CD14-positive monocyte (primary cell): ENCODE data around the gene CGB8. TPM values are rescaled to one million over a fixed set of nuclear protein-coding genes. Genes with fewer than 3 reads are reported as not detected.

Experiments used
- DNase-seq, 3 donors: peaks; one replicate each; pipeline ENCODE4 v3.0.0-alpha.2; 2011 to 2022
- H2AFZ ChIP-seq: 2 replicates; pipeline ENCODE4 v1.6.0; 2012; ENCODE audit warnings: mild to moderate bottlenecking, low read depth, low read length, inconsistent platforms; ENCODE audit not compliant: insufficient read depth, poor library complexity, severe bottlenecking
- H3K27ac ChIP-seq, 2 donors: 1 replicate in 1 of 2; 2 replicates in 1 of 2; pipeline ENCODE4 v1.5.1; 2012 to 2013; ENCODE audit warnings: low read length in 2 of 2, control low read depth in 1 of 2, inconsistent platforms in 1 of 2, low read depth in 1 of 2, mild to moderate bottlenecking in 1 of 2
- H3K27me3 ChIP-seq, 2 donors: one replicate each; pipeline versions ENCODE4 v1.6.0 to v1.6.1; 2011 to 2013; ENCODE audit warnings: low read length in 2 of 2; ENCODE audit not compliant: control insufficient read depth in 2 of 2, insufficient read depth in 2 of 2
- H3K36me3 ChIP-seq, 2 donors: replicated peaks in 1 of 2; 1 replicate in 1 of 2; 2 replicates in 1 of 2; pipeline versions ENCODE4 v1.5.1 to v1.6.1; 2012 to 2013; ENCODE audit warnings: low read length in 2 of 2, control low read depth in 1 of 2, inconsistent platforms in 1 of 2, mild to moderate bottlenecking in 1 of 2; ENCODE audit not compliant: insufficient read depth in 2 of 2, control insufficient read depth in 1 of 2
- H3K4me1 ChIP-seq, 2 donors: 1 replicate in 1 of 2; 2 replicates in 1 of 2; pipeline versions ENCODE4 v1.5.1 to v1.6.1; 2012 to 2013; ENCODE audit warnings: low read length in 2 of 2, control low read depth in 1 of 2, inconsistent platforms in 1 of 2, mild to moderate bottlenecking in 1 of 2, moderate library complexity in 1 of 2; ENCODE audit not compliant: insufficient read depth in 2 of 2, control insufficient read depth in 1 of 2
- H3K4me2 ChIP-seq: replicated peaks from 2 replicates; pipeline ENCODE3; 2012; ENCODE audit warnings: low read length, moderate library complexity, mild to moderate bottlenecking; ENCODE audit not compliant: poor library complexity, severe bottlenecking; ENCODE audit errors: extremely low read depth
- H3K4me3 ChIP-seq, 3 experiments: fragments of 200-600 bp in 1 of 3; sonication (generic) in 1 of 3; replicated peaks in 1 of 3; 1 replicate in 2 of 3; 2 replicates in 1 of 3; pipeline ENCODE4 v1.5.1; 2011 to 2013; ENCODE audit warnings: low read length in 3 of 3, mild to moderate bottlenecking in 3 of 3, control low read depth in 2 of 3, low read depth in 2 of 3, inconsistent platforms in 1 of 3, moderate library complexity in 1 of 3
- H3K79me2 ChIP-seq: 2 replicates; pipeline ENCODE4 v1.6.0; 2012; ENCODE audit warnings: mild to moderate bottlenecking, control low read depth, inconsistent platforms, low read length, moderate library complexity; ENCODE audit not compliant: insufficient read depth
- H3K9ac ChIP-seq: 2 replicates; pipeline ENCODE4 v1.6.0; 2017; ENCODE audit warnings: low read length, mild to moderate bottlenecking; ENCODE audit not compliant: insufficient read depth, poor library complexity, severe bottlenecking
- H3K9me3 ChIP-seq, 2 donors: replicated peaks in 1 of 2; 1 replicate in 1 of 2; 2 replicates in 1 of 2; pipeline versions ENCODE4 v1.5.1 to v1.6.1; 2012 to 2013; ENCODE audit warnings: low read length in 2 of 2, control low read depth in 1 of 2; ENCODE audit not compliant: control insufficient read depth in 1 of 2, insufficient read depth in 1 of 2
- H4K20me1 ChIP-seq: 2 replicates; pipeline ENCODE4 v1.6.0; 2012; ENCODE audit warnings: mild to moderate bottlenecking, low read length, control low read depth, moderate library complexity; ENCODE audit not compliant: insufficient read depth
- H3K27ac Mint-ChIP-seq, 7 donors: one replicate each; pipeline ENCODE4 v1.8.0; 2020; ENCODE audit warnings: mild to moderate bottlenecking in 7 of 7, mixed read lengths in 7 of 7, moderate library complexity in 6 of 7, inconsistent platforms in 2 of 7
- H3K27me3 Mint-ChIP-seq, 3 donors: one replicate each; pipeline ENCODE4 v1.8.0; 2021 to 2022; ENCODE audit warnings: low read depth in 3 of 3, mild to moderate bottlenecking in 3 of 3, mixed read lengths in 3 of 3, moderate library complexity in 3 of 3, inconsistent platforms in 1 of 3
- H3K36me3 Mint-ChIP-seq, 2 donors: one replicate each; pipeline ENCODE4 v1.8.0; 2020; ENCODE audit warnings: mixed read lengths in 2 of 2, inconsistent platforms in 1 of 2, mild to moderate bottlenecking in 1 of 2
- H3K4me1 Mint-ChIP-seq: one replicate; pipeline ENCODE4 v1.8.0; 2020; ENCODE audit warnings: mild to moderate bottlenecking, mixed read lengths
- H3K4me3 Mint-ChIP-seq, 2 donors: one replicate each; pipeline ENCODE4 v1.8.0; 2020; ENCODE audit warnings: mild to moderate bottlenecking in 2 of 2, mixed read lengths in 2 of 2, moderate library complexity in 1 of 2
- H3K9me3 Mint-ChIP-seq, 7 donors: one replicate each; pipeline ENCODE4 v1.8.0; 2020 to 2022; ENCODE audit warnings: mixed read lengths in 7 of 7, mild to moderate bottlenecking in 6 of 7, moderate library complexity in 6 of 7, inconsistent platforms in 2 of 7
- WGBS: methylation state at CpG from one replicate; pipeline ENCODE4 v1.1.5; 2013; ENCODE audit warnings: missing lambda C conversion rate; ENCODE audit not compliant: insufficient coverage; 5-methylcytosine and 5-hydroxymethylcytosine counted together
- intact Hi-C, 2 donors: fragments of 100-400 bp; cut with micrococcal nuclease; formaldehyde crosslinking; loops; one replicate each; pipeline versions ENCODE4 v1.15.0 to v1.15.1; 2023
- polyA plus RNA-seq, 3 donors: library from polyadenylated mRNA; depleted of rRNA in 1 of 3; unstranded in 2 of 3; stranded (reverse) in 1 of 3; fragments of 300-500 nt in 2 of 3; fragments of >200 nt in 1 of 3; fragmentation: Illumina TruSeq in 2 of 3; gene quantifications; 1 replicate in 2 of 3; 2 replicates in 1 of 3; pipeline ENCODE4 v1.2.3, GENCODE V29; 2012 to 2021
- TF ChIP-seq, protein P1 (sequence below): fragments of 200-600 bp; IDR thresholded peaks from one replicate; pipeline ENCODE4 v1.8.0; 2022; ENCODE audit warnings: antibody characterized with exemption, mild to moderate bottlenecking

The CGB8 gene
- polyA plus RNA-seq, 3 donors, result not detected

DNA sequence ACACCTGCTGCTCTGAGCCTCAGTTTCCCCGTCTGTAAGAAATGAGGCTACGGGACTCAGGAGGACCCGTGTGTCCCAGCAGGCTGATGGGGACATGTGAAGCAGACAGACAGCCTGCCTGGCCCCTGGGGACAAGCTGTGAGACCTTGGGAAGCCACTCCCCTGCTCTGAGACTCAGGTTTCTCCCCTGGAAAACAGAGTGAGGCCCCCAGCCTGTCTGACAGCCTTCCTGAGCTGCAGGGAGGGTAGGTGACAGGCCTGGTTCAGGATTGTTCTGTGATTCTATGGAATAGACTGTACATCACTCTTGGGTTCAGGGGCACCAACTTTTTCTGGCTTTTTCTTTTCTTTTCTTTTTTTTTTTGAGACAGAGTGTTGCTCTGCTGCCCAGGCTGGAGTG lies 18.6 kb upstream of the CGB8 start:
- Mint-ChIP-seq H3K27me3 (peaks cover 80 to 92% (median 84%) of the 10 kb centered on the region in 3 donors), H3K4me1 (no peaks in the 10 kb centered on the region), H3K4me3 (no peak overlapping the region), H3K27ac (no peak overlapping the region), H3K36me3 (no peaks in the 10 kb centered on the region), H3K9me3 (peaks cover 0 to 24% (median 9%) of the 10 kb centered on the region in 7 donors)
- no peaks in the 10 kb centered on the region for H3K36me3 ChIP-seq
- H3K4me2 ChIP-seq, result no peak overlapping the region
- H3K27ac ChIP-seq, result no peak overlapping the region
- 78% methylated on average over 3 of the region's 3 CpGs for WGBS
- H3K79me2 ChIP-seq, result no peaks in the 10 kb centered on the region
- TF ChIP-seq, protein P1, sequence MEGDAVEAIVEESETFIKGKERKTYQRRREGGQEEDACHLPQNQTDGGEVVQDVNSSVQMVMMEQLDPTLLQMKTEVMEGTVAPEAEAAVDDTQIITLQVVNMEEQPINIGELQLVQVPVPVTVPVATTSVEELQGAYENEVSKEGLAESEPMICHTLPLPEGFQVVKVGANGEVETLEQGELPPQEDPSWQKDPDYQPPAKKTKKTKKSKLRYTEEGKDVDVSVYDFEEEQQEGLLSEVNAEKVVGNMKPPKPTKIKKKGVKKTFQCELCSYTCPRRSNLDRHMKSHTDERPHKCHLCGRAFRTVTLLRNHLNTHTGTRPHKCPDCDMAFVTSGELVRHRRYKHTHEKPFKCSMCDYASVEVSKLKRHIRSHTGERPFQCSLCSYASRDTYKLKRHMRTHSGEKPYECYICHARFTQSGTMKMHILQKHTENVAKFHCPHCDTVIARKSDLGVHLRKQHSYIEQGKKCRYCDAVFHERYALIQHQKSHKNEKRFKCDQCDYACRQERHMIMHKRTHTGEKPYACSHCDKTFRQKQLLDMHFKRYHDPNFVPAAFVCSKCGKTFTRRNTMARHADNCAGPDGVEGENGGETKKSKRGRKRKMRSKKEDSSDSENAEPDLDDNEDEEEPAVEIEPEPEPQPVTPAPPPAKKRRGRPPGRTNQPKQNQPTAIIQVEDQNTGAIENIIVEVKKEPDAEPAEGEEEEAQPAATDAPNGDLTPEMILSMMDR, result no peak
- intact Hi-C loops, result no loop called here
- H3K9ac ChIP-seq, result no peak overlapping the region
- no peaks in the 10 kb centered on the region for H3K4me1 ChIP-seq
- no peak overlapping the region for H2AFZ ChIP-seq
- DNase-seq, result no peak
- H3K4me3 ChIP-seq, result no peak overlapping the region
- H3K27me3 ChIP-seq, result peaks cover 27 to 86% of the 10 kb centered on the region in 2 donors
- H3K9me3 ChIP-seq, result peaks cover 0 to 7% of the 10 kb centered on the region in 2 donors
- no peaks in the 10 kb centered on the region for H4K20me1 ChIP-seq

DNA sequence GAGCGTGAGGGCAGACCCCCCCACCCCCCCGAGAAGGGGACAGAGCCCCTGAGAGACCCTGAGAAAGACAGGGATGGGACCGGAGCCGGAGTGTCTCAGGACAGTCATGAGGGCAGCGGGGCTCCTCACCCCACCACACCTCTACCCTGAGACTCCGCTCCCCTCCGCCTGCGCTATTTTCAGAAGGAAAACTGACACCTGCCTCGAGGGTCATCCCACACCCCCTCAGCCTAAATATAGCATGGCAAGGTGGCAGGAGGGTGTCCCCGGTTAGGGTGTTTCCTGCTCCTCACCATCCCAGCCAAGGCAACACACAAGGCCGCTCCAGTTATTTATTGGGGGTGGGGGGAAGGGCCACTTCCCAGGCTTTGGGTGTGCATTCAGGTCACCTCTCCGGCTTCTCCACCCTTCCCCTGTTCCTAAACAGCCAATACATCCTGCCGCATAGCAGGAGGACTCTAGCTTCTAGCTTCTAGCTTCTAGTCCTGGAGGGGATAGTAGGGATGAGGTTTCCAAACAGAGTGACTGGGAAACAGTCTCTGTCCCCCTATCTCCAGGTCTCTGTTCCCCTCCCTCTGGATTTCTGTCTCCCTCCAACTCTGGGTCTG lies 17.1 kb upstream of the CGB8 start:
- no CpG with 5 or more reads among the region's 13 CpGs for WGBS
- no peak for DNase-seq
- H3K4me1 ChIP-seq, result no peaks in the 10 kb centered on the region
- H2AFZ ChIP-seq, result no peak overlapping the region
- H3K4me3 ChIP-seq, result no peak overlapping the region
- TF ChIP-seq, protein P1, result no peak
- intact Hi-C loops, result no loop called here
- H3K4me1 Mint-ChIP-seq, result no peaks in the 10 kb centered on the region
- peak overlapping the region in 1 of 2 donors; percentile 32 for H3K4me3 Mint-ChIP-seq
- H3K36me3 Mint-ChIP-seq, result no peaks in the 10 kb centered on the region
- no peak overlapping the region for H3K9ac ChIP-seq
- H4K20me1 ChIP-seq, result no peaks in the 10 kb centered on the region
- no peaks in the 10 kb centered on the region for H3K9me3 ChIP-seq
- no peaks in the 10 kb centered on the region for H3K79me2 ChIP-seq
- no peak overlapping the region for H3K4me2 ChIP-seq
- H3K36me3 ChIP-seq, result no peaks in the 10 kb centered on the region
- no peak overlapping the region for H3K27ac Mint-ChIP-seq
- no peak overlapping the region for H3K27ac ChIP-seq
- peaks cover 27 to 85% of the 10 kb centered on the region in 2 donors for H3K27me3 ChIP-seq
- H3K9me3 Mint-ChIP-seq, result peaks cover 0 to 21% (median 5%) of the 10 kb centered on the region in 7 donors
- H3K27me3 Mint-ChIP-seq, result peaks cover 80 to 93% (median 85%) of the 10 kb centered on the region in 3 donors
